PC-9 (cell line): Measurements from ENCODE around the gene CACNA1H.

Source experiments
- CTCF ChIP-seq: fragments of 200-600 bp; sonication (generic); conservative IDR thresholded peaks from 2 replicates; pipeline ENCODE4 v1.6.1; 2017; ENCODE audit warnings: mixed run types, antibody characterized with exemption, mild to moderate bottlenecking, moderate library complexity
- EZH2 ChIP-seq: fragments of 200-600 bp; sonication (generic); IDR thresholded peaks from 2 replicates; pipeline ENCODE4 v1.8.0; 2017; ENCODE audit warnings: antibody characterized with exemption, low read depth

DNA sequence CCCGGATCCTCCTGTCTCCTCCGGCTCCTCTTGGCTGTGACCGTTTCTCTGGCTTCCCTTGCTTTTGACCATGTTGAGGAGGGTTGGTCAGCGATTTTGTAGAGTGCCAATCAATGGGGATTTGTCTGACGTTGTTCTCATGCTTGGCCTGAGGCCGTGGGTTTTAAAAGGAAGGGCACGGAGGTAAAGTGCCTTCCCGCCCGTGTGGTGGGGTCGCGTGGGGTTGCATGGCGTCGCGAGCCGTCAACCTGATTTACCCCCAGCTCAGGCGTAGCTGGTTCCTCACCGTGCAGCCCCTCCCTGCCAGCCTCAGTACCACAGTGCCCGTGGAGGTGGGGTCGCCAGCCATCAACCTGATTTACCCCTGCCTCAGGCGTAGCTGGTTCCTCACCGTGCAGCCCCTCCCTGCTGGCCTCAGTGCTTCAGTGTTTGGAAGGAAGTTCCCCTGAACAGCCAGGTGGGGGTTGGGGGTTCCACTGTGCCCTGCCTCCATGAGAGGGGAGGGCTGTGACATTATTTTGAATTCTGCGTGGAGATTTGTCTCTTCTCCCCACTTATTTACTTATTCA is 92.6 kb downstream of the CACNA1H start:
- TF ChIP-seq CTCF (no peak), EZH2 (no peak)
